VCaP (cell line): ENCODE data around the gene CBY3.
"Not testable (repeated sequence)": the region's sequence is repeated elsewhere in the genome, so short reads cannot be mapped to it uniquely, and the experiment has no call there.

ENCODE experiments used
- H3K27ac ChIP-seq: fragments of 450-650 bp; 2 replicates; pipeline ENCODE4 v1.5.1; 2017
- CTCF ChIP-seq: fragments of 450-650 bp; conservative IDR thresholded peaks from 2 replicates; pipeline ENCODE4 v1.5.1; 2017; ENCODE audit warnings: mild to moderate bottlenecking, moderate library complexity

Gene CBY3

GRCh38 chr5:179650245-179650644 lies 30.6 kb downstream of the CBY3 start:
- H3K27ac ChIP-seq: not testable (repeated sequence)

DNA sequence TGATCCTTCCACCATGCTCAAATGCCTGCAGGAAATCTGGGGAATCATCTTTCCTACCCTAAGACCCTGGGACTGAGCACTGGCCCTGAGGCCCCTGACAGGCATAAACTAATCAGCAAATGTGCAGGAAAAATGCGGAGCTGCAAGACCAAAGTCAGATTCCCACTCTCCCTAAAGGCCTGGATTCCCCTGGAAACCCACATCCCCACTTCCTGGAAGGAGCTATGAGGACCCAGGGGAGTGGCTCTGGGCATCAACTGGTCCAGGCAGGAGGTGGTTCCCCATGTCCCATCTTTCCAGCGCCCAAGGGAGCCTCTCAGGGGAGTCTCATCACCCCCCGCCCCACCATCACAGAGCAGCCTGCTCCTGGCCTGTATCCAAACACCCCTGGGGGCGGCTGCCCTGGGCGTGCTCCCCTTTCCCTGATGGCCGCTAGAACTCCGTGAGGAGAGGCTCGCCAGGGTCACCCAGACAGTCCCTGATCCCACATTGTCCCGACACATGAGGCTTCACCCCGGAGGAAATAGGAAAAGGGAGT lies 31.6 kb downstream of the CBY3 start:
- not testable (repeated sequence) for H3K27ac ChIP-seq

GRCh38 chr5:179648410-179648809 lies 32.4 kb downstream of the CBY3 start:
- no peak for TF ChIP-seq CTCF
- H3K27ac ChIP-seq: no peak overlapping the region

DNA sequence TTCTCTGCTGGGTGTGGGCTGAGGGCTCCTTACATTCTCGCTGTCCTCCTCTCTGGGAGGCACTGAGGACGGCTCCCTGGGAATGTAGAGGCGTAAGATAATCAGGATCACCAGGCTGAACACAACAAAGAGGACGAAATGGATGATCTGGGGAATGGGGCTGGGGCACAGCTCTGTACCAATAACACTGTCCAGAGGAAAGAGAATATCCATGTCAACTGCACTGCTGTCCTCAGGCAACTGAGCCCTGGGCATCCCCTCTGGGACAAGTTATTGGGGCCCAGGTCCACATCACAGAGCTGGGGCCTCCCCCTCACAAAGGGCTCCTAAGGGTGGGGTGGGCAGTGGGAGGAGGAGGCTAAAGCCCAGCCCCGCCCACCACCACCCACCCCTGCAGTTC lies 36.1 kb downstream of the CBY3 start:
- not testable (repeated sequence) for H3K27ac ChIP-seq

DNA sequence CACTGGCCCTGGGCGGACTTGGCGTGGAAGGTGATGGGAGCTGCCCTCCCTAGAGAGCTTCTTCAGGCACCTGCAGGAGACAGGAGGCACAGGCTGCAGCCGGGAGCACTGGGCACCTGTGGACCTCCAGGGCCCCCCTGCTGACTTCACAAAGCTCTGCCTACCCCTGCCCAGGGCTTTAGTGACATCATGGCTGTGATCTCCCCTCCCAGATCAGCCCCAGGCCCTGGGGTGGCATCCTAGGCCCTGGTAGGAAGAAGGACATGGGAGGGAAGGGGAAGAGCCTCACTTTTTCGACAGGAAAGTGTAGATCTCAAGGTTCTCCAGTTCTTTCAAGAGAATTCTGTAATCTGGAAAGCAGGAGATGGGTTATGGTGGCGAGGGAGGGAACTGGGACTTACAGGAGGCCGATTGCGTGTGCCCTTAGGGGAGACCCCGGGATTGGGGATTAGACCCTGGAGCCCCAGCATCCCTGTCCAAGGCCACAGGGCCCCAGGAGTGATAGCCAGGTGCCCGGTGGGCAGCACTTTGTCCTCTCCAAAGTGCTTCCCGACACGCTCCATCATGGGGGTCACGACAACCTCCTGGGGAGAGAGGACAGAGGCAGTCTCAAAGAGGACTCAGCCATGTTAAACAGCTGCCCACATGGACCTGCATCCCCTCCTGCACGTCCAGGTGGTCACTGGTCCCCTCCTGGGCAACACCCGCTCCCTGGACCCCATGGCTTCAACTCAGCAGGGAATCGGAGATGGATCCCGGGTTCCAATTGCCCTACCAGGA lies 37.5 kb downstream of the CBY3 start:
- H3K27ac ChIP-seq: not testable (repeated sequence)

DNA sequence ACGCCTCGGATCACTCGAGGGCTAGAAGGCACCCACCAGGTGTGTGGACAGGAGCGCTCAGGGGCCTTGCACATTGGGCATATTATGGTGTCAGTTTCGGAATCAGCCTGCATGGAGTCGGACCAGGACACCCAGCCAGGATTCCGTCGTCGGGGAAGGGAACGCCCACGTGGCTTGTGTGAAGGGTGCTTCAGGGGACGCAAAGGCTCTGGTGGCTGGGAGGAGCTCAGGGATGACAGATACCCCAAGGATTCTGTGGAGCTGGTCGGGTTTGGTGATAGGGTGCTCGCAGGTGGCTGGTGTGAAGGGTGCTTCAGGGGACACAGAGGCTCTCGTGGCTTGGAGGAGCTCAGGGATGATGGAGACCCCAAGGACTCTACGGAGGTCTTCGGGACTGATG lies 38.2 kb downstream of the CBY3 start:
- not testable (repeated sequence) for H3K27ac ChIP-seq

- H3K27ac ChIP-seq: not testable (repeated sequence)
These were observed 39.1 kb downstream of the CBY3 start for GRCh38 chr5:179641745-179642144.

DNA sequence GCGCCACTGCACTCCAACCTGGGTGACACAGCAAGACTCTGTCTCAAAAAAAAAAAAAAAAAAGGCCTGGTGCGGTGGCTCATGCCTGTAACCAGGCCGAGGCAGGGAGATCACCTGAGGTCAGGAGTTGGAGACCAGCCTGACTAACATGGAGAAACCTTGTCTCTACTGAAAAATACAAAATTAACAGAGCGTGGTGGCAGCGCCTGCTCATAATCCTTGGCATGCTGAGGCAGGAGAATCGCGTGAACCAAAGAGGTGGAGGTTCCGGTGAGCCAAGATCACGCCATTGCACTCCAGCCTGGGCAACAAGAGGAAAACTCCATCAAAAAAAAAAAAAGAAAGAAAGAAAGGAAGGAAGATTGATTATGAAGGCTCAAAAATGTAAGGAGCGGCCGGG lies 41.5 kb downstream of the CBY3 start:
- H3K27ac ChIP-seq: not testable (repeated sequence)

- peak overlapping the region; percentile 83; the same call in 1 of the 2 replicates for H3K27ac ChIP-seq
These were observed 46.3 kb downstream of the CBY3 start for GRCh38 chr5:179634370-179635172.

DNA sequence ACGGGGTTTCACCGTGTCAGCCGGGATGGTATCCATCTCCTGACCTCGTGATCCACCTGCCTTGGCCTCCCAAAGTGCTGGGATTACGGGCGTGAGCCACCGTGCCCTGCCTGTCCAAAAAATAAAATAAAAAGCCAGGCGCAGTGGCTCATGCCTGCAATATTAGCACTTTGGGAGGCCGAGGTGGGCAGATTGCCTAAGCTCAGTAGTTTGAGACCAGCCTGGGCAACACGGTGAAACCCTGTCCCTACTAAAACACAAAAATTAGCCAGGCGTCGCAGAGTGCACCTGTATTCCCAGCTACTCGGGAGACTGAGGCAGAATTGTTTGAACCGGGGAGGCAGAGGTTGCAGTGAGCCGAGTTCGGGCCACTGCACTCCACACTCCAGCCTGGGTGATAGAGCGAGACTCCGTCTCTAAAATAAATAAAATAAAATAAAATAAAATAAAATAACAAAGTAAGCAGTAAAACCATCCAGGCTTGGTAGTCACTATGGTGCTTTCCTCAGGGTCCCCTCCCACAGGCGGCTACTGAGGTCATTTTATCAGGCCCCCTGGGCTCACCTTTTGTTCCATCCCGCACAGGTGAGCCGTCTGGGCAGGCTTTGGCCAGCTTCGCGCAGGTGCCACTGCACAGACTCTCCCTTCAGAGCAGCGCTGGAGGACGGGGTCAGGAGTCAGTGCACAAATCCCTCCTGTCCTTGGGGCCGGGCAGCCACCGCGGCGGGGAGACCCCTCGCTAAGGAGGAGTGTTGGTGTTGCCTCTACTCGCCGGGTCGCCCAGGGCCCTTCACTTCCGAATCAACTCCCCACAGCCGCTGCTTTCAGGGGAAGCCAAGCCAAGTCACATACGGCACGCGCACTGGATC lies 47.1 kb downstream of the CBY3 start:
- peak overlapping the region; percentile 83 for H3K27ac ChIP-seq
